Stimulated activated CD4-positive, alpha-beta T cell treated with anti-CD3 and anti-CD28 coated beads, Interleukin-1b, Interleukin-23, amount 100 ng/mL, for 4 hours (primary cell): ENCODE measurements around the gene PSMB8.
A peak's percentile ranks its signal among the peaks of the same experiment; 100 is the strongest.
"Not testable (repeated sequence)": the region's sequence is repeated elsewhere in the genome, so short reads cannot be mapped to it uniquely, and the experiment has no call there.

Experiments
- DNase-seq, 2 donors: peaks; one replicate each; pipeline ENCODE4 v3.0.0-alpha.2; 2020; ENCODE audit warnings: low read depth in 2 of 2

PSMB8 gene

DNA sequence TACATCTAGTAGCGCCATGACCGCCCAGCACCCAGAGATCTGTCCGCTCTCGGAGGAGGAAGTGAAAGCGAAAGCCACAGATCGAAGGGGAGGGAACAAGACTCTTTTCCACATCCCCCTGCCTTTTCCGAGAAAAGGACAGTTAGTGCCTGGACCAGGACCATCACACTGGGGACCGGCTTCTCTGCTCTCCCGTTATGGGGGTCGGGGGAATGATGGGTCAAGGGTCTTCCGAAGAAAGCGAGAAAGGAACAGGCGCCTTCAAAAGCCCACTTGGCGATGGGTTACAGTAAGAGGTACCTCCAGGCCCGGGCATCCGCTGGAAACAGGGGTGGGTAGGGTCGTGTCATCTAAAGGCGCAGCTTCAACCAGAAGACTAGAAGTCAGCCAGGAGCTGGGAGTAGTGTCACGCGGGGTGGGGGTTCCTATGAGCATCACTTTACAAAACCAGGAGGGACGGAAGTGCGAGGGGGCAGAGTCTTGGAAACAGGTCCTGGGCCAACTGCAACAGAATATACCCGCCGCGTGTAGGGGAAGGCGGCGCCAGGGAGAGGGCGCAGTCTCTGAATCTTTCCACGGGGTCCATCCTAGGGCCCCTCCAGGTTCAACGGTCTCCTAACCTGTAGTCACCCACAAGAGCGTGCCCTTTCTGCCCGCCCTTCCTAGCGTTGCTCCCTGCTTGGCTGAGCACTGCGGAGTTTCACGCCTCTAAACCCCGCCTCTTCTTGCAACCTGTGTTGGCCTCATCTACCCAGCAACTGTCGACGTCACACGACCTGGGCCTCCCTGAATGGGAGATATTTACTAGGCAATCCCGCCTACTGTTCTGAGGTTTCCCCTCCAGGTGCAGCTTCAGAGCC lies at the start of gene PSMB8:
Gene PSMB8 (minus strand): TSS at position 69 of the 860 bp plus-strand sequence. CDS start 51 bp downstream, at position 18.
- DNase-seq: peak; percentile 93 to 98

GRCh38 chr6:32890831-32891230 lies 47.0 kb upstream of the PSMB8 start:
- no peak for DNase-seq

DNA sequence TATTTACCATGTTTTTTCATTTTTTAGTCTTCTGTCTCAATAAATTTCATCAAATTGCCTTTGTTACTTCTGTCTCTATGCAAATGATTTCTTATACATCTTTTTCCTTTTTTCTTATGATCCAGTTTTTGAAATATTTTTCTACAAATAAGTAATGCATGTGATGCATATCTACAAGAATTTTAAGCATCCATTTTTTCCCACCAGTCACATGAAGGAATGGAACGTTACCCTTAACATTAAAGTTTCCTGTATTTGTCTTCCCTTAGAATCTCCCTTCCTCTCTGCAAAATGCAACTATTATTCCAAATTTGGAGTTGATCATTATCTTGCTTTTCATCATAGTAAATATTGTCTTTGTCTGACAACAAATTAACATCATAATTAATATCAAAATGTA lies 45.7 kb upstream of the PSMB8 start:
- DNase-seq: no peak

DNA sequence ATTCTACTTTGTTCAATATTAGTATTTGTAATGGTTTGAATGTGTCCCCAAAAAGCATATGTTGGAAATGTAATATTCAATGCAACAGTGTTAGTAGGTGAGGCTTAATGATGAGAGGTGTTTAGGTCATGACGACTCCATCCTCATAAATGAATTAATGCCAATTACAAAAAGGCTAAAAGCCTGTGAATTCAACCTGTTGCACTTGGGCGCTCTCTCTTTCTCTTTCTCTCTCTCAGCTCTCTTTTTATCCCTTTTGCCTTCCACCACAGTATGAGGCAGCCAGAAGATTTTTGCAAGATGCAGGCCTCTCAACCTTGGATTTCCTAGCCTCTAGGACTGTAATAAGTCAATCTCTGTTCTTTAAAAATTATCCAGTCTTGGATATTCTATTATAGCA lies 44.7 kb upstream of the PSMB8 start:
- no peak for DNase-seq

- DNase-seq: no peak
Observed at GRCh38 chr6:32887616-32888015, 43.8 kb upstream of the PSMB8 start.

- no peak for DNase-seq
Observed at GRCh38 chr6:32886681-32887383, 43.0 kb upstream of the PSMB8 start.

GRCh38 chr6:32885698-32886286 lies 41.9 kb upstream of the PSMB8 start:
- no peak for DNase-seq

- DNase-seq: no peak
Observed at GRCh38 chr6:32883789-32884188, 39.9 kb upstream of the PSMB8 start.

- no peak for DNase-seq
Observed at GRCh38 chr6:32882879-32883250, 39.0 kb upstream of the PSMB8 start.

GRCh38 chr6:32880962-32881361 lies 37.1 kb upstream of the PSMB8 start:
- DNase-seq: not testable (repeated sequence)

GRCh38 chr6:32879691-32880090 lies 35.8 kb upstream of the PSMB8 start:
- no peak for DNase-seq

DNA sequence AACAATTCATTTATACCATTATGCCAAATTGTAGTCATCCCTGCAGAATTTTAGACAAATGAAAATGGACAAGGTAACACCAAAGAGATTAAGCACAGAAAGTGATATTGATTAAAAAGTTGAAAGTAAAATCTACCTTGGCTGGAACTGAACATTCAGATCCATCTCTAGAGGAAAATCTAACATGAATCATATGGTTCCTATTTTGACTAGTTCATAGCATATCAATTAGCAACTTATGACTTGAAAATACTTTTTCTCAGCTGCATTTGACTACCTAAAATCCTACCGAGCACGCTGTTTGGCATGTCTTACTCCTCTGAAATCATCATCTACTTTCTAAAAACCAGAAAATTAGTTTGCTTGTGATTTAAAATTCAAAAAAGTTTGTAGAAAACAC lies 32.8 kb upstream of the PSMB8 start:
- no peak for DNase-seq

GRCh38 chr6:32873947-32874346 lies 30.1 kb upstream of the PSMB8 start:
- not testable (repeated sequence) for DNase-seq

- DNase-seq: peak; percentile 81 to 88
Observed at GRCh38 chr6:32868257-32868788, 24.5 kb upstream of the PSMB8 start.

DNA sequence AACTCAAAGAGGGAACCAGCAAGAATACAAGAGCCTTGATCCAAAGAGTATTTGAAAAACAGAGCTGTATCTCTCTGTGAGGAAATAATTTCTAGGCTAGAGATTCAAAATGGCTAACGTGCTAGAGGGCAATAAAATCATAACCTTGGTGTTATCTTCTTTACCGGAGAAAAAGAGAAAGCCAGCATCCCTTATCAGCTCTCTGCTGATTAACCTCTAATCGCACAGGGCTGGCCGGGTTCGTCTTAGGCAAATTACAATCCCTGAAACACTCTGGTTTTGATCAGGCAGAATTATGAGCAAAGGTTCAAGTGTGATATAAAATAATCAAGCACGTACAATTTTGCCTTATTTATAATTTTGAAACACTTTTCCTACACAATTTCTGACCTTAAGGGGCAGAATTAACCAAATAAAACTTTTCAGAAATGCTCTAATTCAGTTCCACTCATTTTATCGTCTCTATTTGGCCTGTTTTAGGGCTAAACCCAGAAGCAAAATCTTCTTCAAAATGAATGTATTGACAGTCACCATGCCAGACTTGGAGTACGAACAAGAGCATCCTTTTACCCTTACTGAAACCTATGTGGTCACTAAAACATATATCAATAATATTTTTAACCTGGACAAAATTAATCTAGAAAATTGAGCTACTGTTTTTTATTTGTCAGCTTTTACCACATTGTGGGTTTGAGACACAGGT lies 23.9 kb upstream of the PSMB8 start:
- no peak for DNase-seq

DNA sequence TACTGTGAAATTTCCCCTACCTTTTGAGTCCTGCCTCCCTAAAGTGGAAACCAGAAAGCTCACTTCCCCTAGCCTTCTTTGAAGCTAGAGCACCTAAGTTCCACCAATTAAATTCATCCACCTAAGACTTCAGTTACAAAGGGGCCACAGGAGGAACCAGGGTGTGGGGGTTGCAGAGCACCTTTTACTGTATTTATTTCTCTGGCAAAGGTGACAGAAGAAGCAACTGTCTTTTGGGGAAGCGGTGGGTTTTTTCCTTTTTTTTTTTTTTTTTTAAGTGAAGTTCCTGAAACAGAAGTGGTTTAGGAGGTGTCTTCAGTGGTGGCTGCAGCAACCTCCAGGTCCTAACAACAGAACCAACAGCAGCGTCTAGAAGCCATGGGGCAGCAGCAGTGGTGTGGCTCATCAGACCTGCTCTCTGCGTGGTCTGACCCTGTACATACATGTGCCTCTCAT lies 23.2 kb upstream of the PSMB8 start:
- no peak for DNase-seq

GRCh38 chr6:32865724-32866443 lies 22.0 kb upstream of the PSMB8 start:
- no peak for DNase-seq

DNA sequence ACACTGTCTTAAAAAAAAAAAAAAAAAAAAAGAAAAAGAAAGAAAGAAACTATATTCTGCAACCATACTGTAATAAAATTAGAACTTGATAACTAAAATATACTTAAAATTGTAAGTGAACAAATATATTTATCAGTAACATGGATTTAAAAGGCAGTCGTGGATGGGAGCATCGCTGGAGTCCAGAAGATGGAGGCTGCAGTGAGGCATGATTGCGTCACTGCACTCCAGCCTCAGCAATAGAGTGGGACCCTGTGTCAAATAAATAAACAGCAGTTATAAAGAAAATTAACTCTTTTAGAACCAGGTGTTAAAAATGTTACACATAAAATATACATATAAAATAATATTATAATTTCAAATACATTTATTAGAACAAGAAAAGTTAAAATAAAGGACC lies 18.9 kb upstream of the PSMB8 start:
- DNase-seq: no peak

- no peak for DNase-seq
Observed at GRCh38 chr6:32860674-32861073, 16.8 kb upstream of the PSMB8 start.

GRCh38 chr6:32858194-32858593 lies 14.3 kb upstream of the PSMB8 start:
- no peak for DNase-seq
